CD4-positive, alpha-beta memory T cell (primary cell): ENCODE measurements around the gene PLEKHJ1. TPM values are rescaled to one million over a fixed set of nuclear protein-coding genes. Genes with fewer than 3 reads are reported as not detected.

ENCODE experiments used
- CTCF ChIA-PET: fragments of 350-600 bp; sonication (Branson Sonifier 250); formaldehyde crosslinking; loops from one replicate; lab custom pipeline; 2021; ENCODE audit warnings: inconsistent platforms; ENCODE audit not compliant: partially characterized antibody; lab: Charles Lee
- POLR2A ChIA-PET: fragments of 350-600 bp; sonication (Branson Sonifier 250); formaldehyde crosslinking; loops from one replicate; lab custom pipeline; 2021; ENCODE audit not compliant: partially characterized antibody; lab: Charles Lee
- DNase-seq, 5 donors: peaks; one replicate each; pipeline versions ENCODE4 v3.0.0 to v3.0.0-alpha.2; 2020 to 2022; ENCODE audit warnings: mixed read lengths in 1 of 5
- H3K27ac ChIP-seq: one replicate; pipeline ENCODE4 v1.7.0; 2013; ENCODE audit warnings: low read depth, low read length
- H3K27me3 ChIP-seq: 2 replicates; pipeline ENCODE4 v1.7.0; 2013; ENCODE audit warnings: mild to moderate bottlenecking, low read length, moderate library complexity; ENCODE audit not compliant: insufficient read depth
- H3K36me3 ChIP-seq: 2 replicates; pipeline ENCODE4 v1.7.0; 2013; ENCODE audit warnings: mild to moderate bottlenecking, low read length, moderate library complexity; ENCODE audit not compliant: insufficient read depth
- H3K4me1 ChIP-seq: 2 replicates; pipeline ENCODE4 v1.7.0; 2013; ENCODE audit warnings: mild to moderate bottlenecking, low read length, moderate library complexity; ENCODE audit not compliant: insufficient read depth
- H3K4me3 ChIP-seq, 2 donors: one replicate each; pipeline ENCODE4 v1.7.0; 2013; ENCODE audit warnings: low read length in 2 of 2, mild to moderate bottlenecking in 1 of 2
- H3K9me3 ChIP-seq, 2 donors: one replicate each; pipeline ENCODE4 v1.7.0; 2013; ENCODE audit warnings: low read length in 2 of 2, control low read depth in 1 of 2; ENCODE audit not compliant: control insufficient read depth in 1 of 2
- H3K27ac Mint-ChIP-seq, 7 donors: one replicate each; pipeline ENCODE4 v1.8.0; 2020 to 2021; ENCODE audit warnings: mixed read lengths in 7 of 7, mild to moderate bottlenecking in 6 of 7, inconsistent platforms in 3 of 7, moderate library complexity in 3 of 7
- H3K27me3 Mint-ChIP-seq, 2 donors: one replicate each; pipeline ENCODE4 v1.8.0; 2020 to 2021; ENCODE audit warnings: mixed read lengths in 2 of 2
- H3K36me3 Mint-ChIP-seq, 2 donors: one replicate each; pipeline ENCODE4 v1.8.0; 2020 to 2021; ENCODE audit warnings: mixed read lengths in 2 of 2, inconsistent platforms in 1 of 2, mild to moderate bottlenecking in 1 of 2
- H3K4me1 Mint-ChIP-seq, 4 donors: one replicate each; pipeline ENCODE4 v1.8.0; 2020 to 2021; ENCODE audit warnings: mixed read lengths in 4 of 4, mild to moderate bottlenecking in 1 of 4
- H3K4me3 Mint-ChIP-seq, 8 donors: one replicate each; pipeline ENCODE4 v1.8.0; 2020 to 2021; ENCODE audit warnings: mixed read lengths in 8 of 8, mild to moderate bottlenecking in 7 of 8, moderate library complexity in 6 of 8, inconsistent platforms in 3 of 8
- H3K9me3 Mint-ChIP-seq, 8 donors: one replicate each; pipeline ENCODE4 v1.8.0; 2020 to 2021; ENCODE audit warnings: mixed read lengths in 8 of 8, mild to moderate bottlenecking in 5 of 8, inconsistent platforms in 3 of 8, moderate library complexity in 1 of 8
- intact Hi-C: fragments of 100-400 bp; cut with micrococcal nuclease; formaldehyde crosslinking; loops from one replicate; pipeline ENCODE4 v1.15.1; 2023
- polyA plus RNA-seq, 2 donors: library from polyadenylated mRNA; unstranded; fragments of 300-500 nt; fragmentation: Illumina TruSeq; gene quantifications; one replicate each; pipeline ENCODE4 v1.2.3, GENCODE V29; 2021
- total RNA-seq, 2 experiments: library from RNA; stranded (reverse); gene quantifications; one replicate each; pipeline ENCODE4 v1.2.3, GENCODE V29; 2021

Gene PLEKHJ1
- total and polyA plus RNA-seq, 4 experiments from 2014 or later = 64.9 to 119 (median 85.2) TPM

GRCh38 chr19:2194513-2195078, 41.5 kb downstream of the PLEKHJ1 start:
- Mint-ChIP-seq H3K4me1 (peaks cover 0 to 12% (median 0%) of the 10 kb centered on the region in 4 donors), H3K9me3 (no peaks in the 10 kb centered on the region), H3K27ac (no peak overlapping the region), H3K36me3 (peaks cover 14 to 27% of the 10 kb centered on the region in 2 donors), H3K27me3 (no peaks in the 10 kb centered on the region), H3K4me3 (no peak overlapping the region)
- H3K27ac ChIP-seq = no peak overlapping the region
- intact Hi-C loops = no loop called here
- ChIA-PET POLR2A (no interaction called here), CTCF (no interaction called here)
- peaks cover 17% of the 10 kb centered on the region for H3K36me3 ChIP-seq
- DNase-seq = no peak
- H3K4me3 ChIP-seq = no peak overlapping the region
- H3K9me3 ChIP-seq = no peaks in the 10 kb centered on the region
- no peaks in the 10 kb centered on the region for H3K27me3 ChIP-seq
- H3K4me1 ChIP-seq = no peaks in the 10 kb centered on the region

- peaks cover 14 to 26% of the 10 kb centered on the region in 2 donors for H3K36me3 Mint-ChIP-seq
- H3K9me3 Mint-ChIP-seq = no peaks in the 10 kb centered on the region
- Histone ChIP-seq H3K4me3 (no peak overlapping the region), H3K27me3 (no peaks in the 10 kb centered on the region), H3K36me3 (peaks cover 25% of the 10 kb centered on the region), H3K4me1 (no peaks in the 10 kb centered on the region), H3K9me3 (no peaks in the 10 kb centered on the region), H3K27ac (no peak overlapping the region)
- POLR2A ChIA-PET = no interaction called here
- no peak overlapping the region for H3K27ac Mint-ChIP-seq
- intact Hi-C loops = no loop called here
- no peak overlapping the region for H3K4me3 Mint-ChIP-seq
- CTCF ChIA-PET = no interaction called here
- H3K27me3 Mint-ChIP-seq = no peaks in the 10 kb centered on the region
- peaks cover 0 to 8% (median 0%) of the 10 kb centered on the region in 4 donors for H3K4me1 Mint-ChIP-seq
- DNase-seq = no peak
Measured at GRCh38 chr19:2193807-2194206, 42.3 kb downstream of the PLEKHJ1 start.

- intact Hi-C loops = no loop called here
- POLR2A ChIA-PET = no interaction called here
- Histone ChIP-seq H3K4me1 (no peaks in the 10 kb centered on the region), H3K9me3 (no peaks in the 10 kb centered on the region), H3K27me3 (no peaks in the 10 kb centered on the region), H3K4me3 (no peak overlapping the region), H3K27ac (no peak overlapping the region), H3K36me3 (peaks cover 29% of the 10 kb centered on the region)
- no peak for DNase-seq
- peak overlapping the region in 1 of 7 donors; percentile 29 for H3K27ac Mint-ChIP-seq
- H3K9me3 Mint-ChIP-seq = no peaks in the 10 kb centered on the region
- H3K36me3 Mint-ChIP-seq = peaks cover 14 to 25% of the 10 kb centered on the region in 2 donors
- peaks cover 0 to 5% (median under 1%) of the 10 kb centered on the region in 4 donors for H3K4me1 Mint-ChIP-seq
- no peaks in the 10 kb centered on the region for H3K27me3 Mint-ChIP-seq
- H3K4me3 Mint-ChIP-seq = no peak overlapping the region
- CTCF ChIA-PET = no interaction called here
Measured at GRCh38 chr19:2192862-2193261, 43.3 kb downstream of the PLEKHJ1 start.

- DNase-seq = no peak
- no peak overlapping the region for H3K4me3 Mint-ChIP-seq
- peak overlapping the region in 2 of 7 donors; percentile 17 to 22 for H3K27ac Mint-ChIP-seq
- H3K27ac ChIP-seq = no peak overlapping the region
- POLR2A ChIA-PET = interaction anchor here (0.7 kb wide), 1 partner anchor 129 kb away, joined by 4 read pairs; no protein-coding TSS in a partner anchor
- intact Hi-C loops = no loop called here
- H3K27me3 Mint-ChIP-seq = no peaks in the 10 kb centered on the region
- CTCF ChIA-PET = no interaction called here
- H3K4me1 ChIP-seq = no peaks in the 10 kb centered on the region
- H3K9me3 ChIP-seq = no peaks in the 10 kb centered on the region
- no peak overlapping the region for H3K4me3 ChIP-seq
- peaks cover 12 to 29% of the 10 kb centered on the region in 2 donors for H3K36me3 Mint-ChIP-seq
- no peaks in the 10 kb centered on the region for H3K9me3 Mint-ChIP-seq
- no peaks in the 10 kb centered on the region for H3K27me3 ChIP-seq
- peaks cover 0 to 5% (median under 1%) of the 10 kb centered on the region in 4 donors for H3K4me1 Mint-ChIP-seq
- H3K36me3 ChIP-seq = peaks cover 29% of the 10 kb centered on the region
Measured at GRCh38 chr19:2191456-2192310, 44.4 kb downstream of the PLEKHJ1 start.

- H3K9me3 ChIP-seq = no peaks in the 10 kb centered on the region
- Mint-ChIP-seq H3K27me3 (no peaks in the 10 kb centered on the region), H3K4me3 (no peak overlapping the region), H3K36me3 (peaks cover 12 to 31% of the 10 kb centered on the region in 2 donors), H3K4me1 (peaks cover 0 to 5% (median under 1%) of the 10 kb centered on the region in 4 donors), H3K27ac (no peak overlapping the region), H3K9me3 (no peaks in the 10 kb centered on the region)
- H3K4me3 ChIP-seq = no peak overlapping the region
- POLR2A ChIA-PET = interaction anchor here (0.6 kb wide), 1 partner anchor 128 kb away, joined by 3 read pairs; no protein-coding TSS in a partner anchor
- intact Hi-C loops = no loop called here
- no peaks in the 10 kb centered on the region for H3K4me1 ChIP-seq
- CTCF ChIA-PET = no interaction called here
- H3K27me3 ChIP-seq = no peaks in the 10 kb centered on the region
- H3K27ac ChIP-seq = no peak overlapping the region
- no peak for DNase-seq
- H3K36me3 ChIP-seq = peaks cover 29% of the 10 kb centered on the region
Measured at GRCh38 chr19:2190848-2191455, 45.2 kb downstream of the PLEKHJ1 start.

GRCh38 chr19:2189880-2190279, 46.2 kb downstream of the PLEKHJ1 start:
- intact Hi-C loops = no loop called here
- H3K27me3 Mint-ChIP-seq = no peaks in the 10 kb centered on the region
- Histone ChIP-seq H3K36me3 (peaks cover 29% of the 10 kb centered on the region), H3K4me1 (no peaks in the 10 kb centered on the region), H3K9me3 (no peaks in the 10 kb centered on the region), H3K4me3 (no peak overlapping the region), H3K27ac (no peak overlapping the region), H3K27me3 (no peaks in the 10 kb centered on the region)
- H3K4me1 Mint-ChIP-seq = peaks cover 0 to 12% (median 2%) of the 10 kb centered on the region in 4 donors
- H3K4me3 Mint-ChIP-seq = no peak overlapping the region
- ChIA-PET CTCF (no interaction called here), POLR2A (no interaction called here)
- no peaks in the 10 kb centered on the region for H3K9me3 Mint-ChIP-seq
- peaks cover 16 to 39% of the 10 kb centered on the region in 2 donors for H3K36me3 Mint-ChIP-seq
- DNase-seq = no peak
- H3K27ac Mint-ChIP-seq = no peak overlapping the region

GRCh38 chr19:2188708-2189385, 47.3 kb downstream of the PLEKHJ1 start:
- peaks cover 16 to 44% of the 10 kb centered on the region in 2 donors for H3K36me3 Mint-ChIP-seq
- H3K4me3 Mint-ChIP-seq = no peak overlapping the region
- no peak overlapping the region for H3K27ac Mint-ChIP-seq
- H3K27me3 Mint-ChIP-seq = no peaks in the 10 kb centered on the region
- no peaks in the 10 kb centered on the region for H3K27me3 ChIP-seq
- H3K9me3 Mint-ChIP-seq = no peaks in the 10 kb centered on the region
- no peaks in the 10 kb centered on the region for H3K4me1 ChIP-seq
- peaks cover 0 to 16% (median 3%) of the 10 kb centered on the region in 4 donors for H3K4me1 Mint-ChIP-seq
- peaks cover 29% of the 10 kb centered on the region for H3K36me3 ChIP-seq
- no peak for DNase-seq
- intact Hi-C loops = no loop called here
- no peak overlapping the region for H3K4me3 ChIP-seq
- CTCF ChIA-PET = no interaction called here
- POLR2A ChIA-PET = no interaction called here
- H3K9me3 ChIP-seq = no peaks in the 10 kb centered on the region
- H3K27ac ChIP-seq = no peak overlapping the region
